H1 (cell line): ENCODE results near the gene APOBR. TPM values are rescaled to one million over a fixed set of nuclear protein-coding genes. Genes with fewer than 3 reads are reported as not detected.

ENCODE experiments used
- ASH2L ChIP-seq: fragments of 200-600, 300-600 bp; sonication (generic); IDR thresholded peaks from one replicate; pipeline ENCODE4 v1.7.1; 2017; ENCODE audit warnings: low read length
- CHD1 ChIP-seq: IDR thresholded peaks from 2 replicates; pipeline ENCODE4 v1.6.1; 2012; ENCODE audit warnings: low read depth, low read length, improper control_type of control experiment
- POLR2AphosphoS5 ChIP-seq: IDR thresholded peaks from 2 replicates; pipeline ENCODE4 v1.6.1; 2011; ENCODE audit warnings: low read depth, low read length
- polyA plus RNA-seq, 7 experiments: library from polyadenylated mRNA; depleted of rRNA in 3 of 7; stranded (reverse) in 5 of 7; unstranded in 2 of 7; fragments of >200 nt in 5 of 7; fragments of 200-250 nt in 2 of 7; gene quantifications; 1 replicate in 5 of 7; 2 replicates in 1 of 7; 4 replicates in 1 of 7; pipeline versions ENCODE4 v1.2.1 to v1.2.3, GENCODE V29; 2011 to 2013; ENCODE audit warnings: missing spikeins in 2 of 7, mixed read lengths in 2 of 7
- total RNA-seq: library from RNA; stranded (reverse); fragmentation: NEBNext Ultra II Directional; extraction: Animal tissue kit (Norgen Biotek cat#: 25700); gene quantifications from 2 replicates; pipeline ENCODE4 v1.2.1, GENCODE V29; 2021
- TF ChIP-seq, protein P1 (sequence below): IDR thresholded peaks from 2 replicates; pipeline ENCODE4 v1.6.1; 2011; ENCODE audit warnings: low read depth, mild to moderate bottlenecking, low read length; ENCODE audit not compliant: insufficient read depth

The APOBR gene
- total and polyA plus RNA-seq, 2 of the 8 experiments (the other 6 are each of a cell fraction or from before 2014, with no cell fraction given), result not detected

DNA sequence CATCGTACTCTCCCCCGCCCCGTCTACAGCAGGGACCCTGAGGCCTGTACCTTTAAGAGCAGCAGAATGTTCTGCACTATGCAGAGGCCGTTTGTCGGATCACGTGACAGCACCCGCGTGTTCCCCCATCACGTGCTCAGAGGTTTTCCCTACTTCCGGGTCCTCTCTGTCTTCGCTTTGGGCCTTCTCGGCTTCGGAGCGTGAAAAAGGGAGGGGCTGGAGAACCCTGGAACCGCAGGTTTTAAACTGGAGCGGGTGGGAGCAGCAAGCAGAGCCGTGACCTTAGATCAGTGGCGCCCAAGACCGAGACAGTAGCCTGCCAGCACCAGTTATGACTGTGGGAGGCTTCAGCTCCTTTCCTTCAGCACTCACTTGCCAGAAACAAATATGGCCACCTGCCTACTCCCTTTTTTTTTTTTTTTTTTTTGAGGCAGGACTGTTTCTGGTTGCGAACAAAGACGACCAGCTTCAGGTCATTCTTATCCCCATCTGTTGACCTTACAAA lies 2.4 kb upstream of the APOBR start, which contains the start of gene CLN3 (continued):
- TF ChIP-seq, protein P1, sequence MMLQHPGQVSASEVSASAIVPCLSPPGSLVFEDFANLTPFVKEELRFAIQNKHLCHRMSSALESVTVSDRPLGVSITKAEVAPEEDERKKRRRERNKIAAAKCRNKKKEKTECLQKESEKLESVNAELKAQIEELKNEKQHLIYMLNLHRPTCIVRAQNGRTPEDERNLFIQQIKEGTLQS, result peak; percentile 99
- TF ChIP-seq CHD1 (no peak), POLR2AphosphoS5 (peak; percentile 42; the same call in 1 of the 2 replicates), ASH2L (peak; percentile 57)
- TF ChIP-seq, all 59 proteins: peak for 16
